ENCODE results near the gene EXT2.

Gene EXT2

DNA sequence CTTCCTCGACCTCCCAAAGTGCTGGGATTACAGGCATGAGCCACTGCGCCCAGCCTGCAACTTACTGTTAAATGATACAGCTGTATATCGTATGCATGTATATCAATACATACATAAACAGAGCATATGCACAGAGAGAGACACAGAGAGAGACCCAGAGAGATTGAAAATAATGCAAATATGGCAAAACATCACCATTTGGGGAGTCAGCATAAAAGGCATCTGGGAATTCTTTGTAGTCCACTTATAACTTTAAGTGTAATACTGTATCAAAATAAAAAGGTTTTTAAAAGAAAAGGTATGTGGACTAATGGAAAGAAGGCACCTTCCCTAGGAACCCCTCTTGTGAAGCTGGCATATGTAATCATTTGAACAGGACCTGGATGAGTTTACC, 192.7 kb downstream of the EXT2 start:
- TF ChIP-seq, protein P1, sequence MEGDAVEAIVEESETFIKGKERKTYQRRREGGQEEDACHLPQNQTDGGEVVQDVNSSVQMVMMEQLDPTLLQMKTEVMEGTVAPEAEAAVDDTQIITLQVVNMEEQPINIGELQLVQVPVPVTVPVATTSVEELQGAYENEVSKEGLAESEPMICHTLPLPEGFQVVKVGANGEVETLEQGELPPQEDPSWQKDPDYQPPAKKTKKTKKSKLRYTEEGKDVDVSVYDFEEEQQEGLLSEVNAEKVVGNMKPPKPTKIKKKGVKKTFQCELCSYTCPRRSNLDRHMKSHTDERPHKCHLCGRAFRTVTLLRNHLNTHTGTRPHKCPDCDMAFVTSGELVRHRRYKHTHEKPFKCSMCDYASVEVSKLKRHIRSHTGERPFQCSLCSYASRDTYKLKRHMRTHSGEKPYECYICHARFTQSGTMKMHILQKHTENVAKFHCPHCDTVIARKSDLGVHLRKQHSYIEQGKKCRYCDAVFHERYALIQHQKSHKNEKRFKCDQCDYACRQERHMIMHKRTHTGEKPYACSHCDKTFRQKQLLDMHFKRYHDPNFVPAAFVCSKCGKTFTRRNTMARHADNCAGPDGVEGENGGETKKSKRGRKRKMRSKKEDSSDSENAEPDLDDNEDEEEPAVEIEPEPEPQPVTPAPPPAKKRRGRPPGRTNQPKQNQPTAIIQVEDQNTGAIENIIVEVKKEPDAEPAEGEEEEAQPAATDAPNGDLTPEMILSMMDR (IDR thresholded peaks at IDR 0.05; ENCODE audit: borderline replicate concordance, control extremely low read depth, extremely low read depth, insufficient read depth, missing control alignments): no peak
- in situ Hi-C loops (cut with MboI; ENCODE audit: low sequenced_read_pairs, unreplicated experiment): loop anchor here (5.0 to 25.0 kb wide), 3 partner anchors 183 to 624 kb away; no protein-coding TSS in a partner anchor
- no peak for DNase-seq (ENCODE audit: low spot score)

DNA sequence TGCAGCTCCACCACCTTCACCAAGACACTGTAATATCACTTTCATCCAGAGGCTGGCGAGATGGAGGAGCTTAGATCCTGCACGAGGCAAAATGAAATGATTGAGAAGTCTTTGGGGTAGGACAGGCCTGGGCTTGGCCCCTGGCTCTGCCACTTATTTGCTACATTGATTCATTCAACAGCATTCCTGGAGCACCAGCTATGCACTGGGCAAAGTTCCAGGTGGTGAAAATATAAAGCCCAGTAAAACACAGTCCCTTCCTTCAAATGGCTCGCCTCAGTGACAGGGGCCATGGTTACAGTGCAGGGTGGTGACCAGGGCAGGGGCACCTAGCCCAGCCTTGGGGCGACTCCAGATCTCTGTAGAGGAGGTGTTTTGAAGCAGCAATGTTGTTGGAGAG, 194.7 kb downstream of the EXT2 start:
- in situ Hi-C loops (cut with MboI; ENCODE audit: low sequenced_read_pairs, unreplicated experiment): loop anchor here (25.0 kb wide), 1 partner anchor 622 kb away; no protein-coding TSS in a partner anchor
- TF ChIP-seq, protein P1 (IDR thresholded peaks at IDR 0.05; ENCODE audit: borderline replicate concordance, control extremely low read depth, extremely low read depth, insufficient read depth, missing control alignments): no peak
- no peak for DNase-seq (ENCODE audit: low spot score)

Data from GM13976 (cell line).